Kidney (tissue), 14 donors: Measurements from ENCODE around the gene GSC2. TPM values are rescaled to one million over a fixed set of nuclear protein-coding genes. Genes with fewer than 3 reads are reported as not detected.

Experiments
- DNase-seq, 5 donors: peaks; one replicate each; pipeline ENCODE4 v3.0.0-alpha.2; 2013 to 2020
- FAIRE-seq: peaks from 2 replicates; lab custom pipeline; 2012; peaks lifted over from hg19 to GRCh38; lab: Jason Lieb, UNC
- H3K27ac ChIP-seq, 2 donors: one replicate each; pipeline ENCODE4 v1.7.0; 2013; ENCODE audit warnings: low read depth in 2 of 2, low read length in 2 of 2, inconsistent platforms in 1 of 2
- H3K27me3 ChIP-seq: one replicate; pipeline ENCODE4 v1.7.1; 2013; ENCODE audit warnings: low read length, inconsistent platforms; ENCODE audit not compliant: control insufficient read depth, insufficient read depth
- H3K36me3 ChIP-seq, 3 donors: one replicate each; pipeline versions ENCODE4 v1.7.0 to v1.7.1; 2013; ENCODE audit warnings: low read length in 3 of 3, control low read depth in 1 of 3, inconsistent platforms in 1 of 3; ENCODE audit not compliant: insufficient read depth in 3 of 3, control insufficient read depth in 2 of 3
- H3K4me1 ChIP-seq, 3 donors: one replicate each; pipeline versions ENCODE4 v1.7.0 to v1.7.1; 2013; ENCODE audit warnings: low read length in 3 of 3, inconsistent platforms in 1 of 3, low read depth in 1 of 3; ENCODE audit not compliant: control insufficient read depth in 2 of 3, insufficient read depth in 2 of 3
- H3K4me3 ChIP-seq, 3 donors: one replicate each; pipeline versions ENCODE4 v1.7.0 to v1.8.1; 2013; ENCODE audit warnings: low read length in 3 of 3, control low read depth in 1 of 3, inconsistent platforms in 1 of 3
- H3K9ac ChIP-seq, 3 donors: one replicate each; pipeline versions ENCODE4 v1.7.0 to v1.7.1; 2013; ENCODE audit warnings: low read length in 3 of 3, control low read depth in 1 of 3, inconsistent platforms in 1 of 3
- H3K9me3 ChIP-seq, 3 donors: one replicate each; pipeline versions ENCODE4 v1.7.0 to v1.7.1; 2013; ENCODE audit warnings: low read length in 3 of 3, control low read depth in 1 of 3, inconsistent platforms in 1 of 3; ENCODE audit not compliant: control insufficient read depth in 2 of 3, insufficient read depth in 1 of 3
- intact Hi-C: fragments of 100-400 bp; cut with DNase I; formaldehyde crosslinking; loops from one replicate; pipeline ENCODE4 v1.11.1; 2022
- polyA plus RNA-seq: library from polyadenylated mRNA; stranded (reverse); fragments of 350-450 nt; fragmentation: Illumina TruSeq; extraction: RNeasy Lipid Tissue Mini Kit (QIAGEN cat#74804); gene quantifications from one replicate; pipeline ENCODE4 v1.2.3, GENCODE V29; 2014; ENCODE audit warnings: low read depth, low replicate concordance; ENCODE audit not compliant: insufficient read depth
- total RNA-seq: library from RNA; stranded (reverse); fragmentation: NEBNext Ultra II Directional; extraction: Animal tissue kit (Norgen Biotek cat#: 25700); gene quantifications from one replicate; pipeline ENCODE4 v1.2.1, GENCODE V29; 2021
- TF ChIP-seq, protein P1 (sequence below): IDR thresholded peaks from 3 replicates; pipeline ENCODE4 v1.5.1; 2012; ENCODE audit warnings: mild to moderate bottlenecking, moderate library complexity, borderline replicate concordance; ENCODE audit not compliant: insufficient read depth; ENCODE audit errors: extremely low read depth
- donor health status: control.
- donor health status: control.
- donor health status: control.
- donor health status: control.
- donor health status: control.
- donor health status: DM: yes; HTN: yes; CAD: no.
- donor health status: Normal renal cell carcinoma (clear cell type).

The GSC2 gene
- total and polyA plus RNA-seq, 2 donors from 2014 or later = not detected

DNA sequence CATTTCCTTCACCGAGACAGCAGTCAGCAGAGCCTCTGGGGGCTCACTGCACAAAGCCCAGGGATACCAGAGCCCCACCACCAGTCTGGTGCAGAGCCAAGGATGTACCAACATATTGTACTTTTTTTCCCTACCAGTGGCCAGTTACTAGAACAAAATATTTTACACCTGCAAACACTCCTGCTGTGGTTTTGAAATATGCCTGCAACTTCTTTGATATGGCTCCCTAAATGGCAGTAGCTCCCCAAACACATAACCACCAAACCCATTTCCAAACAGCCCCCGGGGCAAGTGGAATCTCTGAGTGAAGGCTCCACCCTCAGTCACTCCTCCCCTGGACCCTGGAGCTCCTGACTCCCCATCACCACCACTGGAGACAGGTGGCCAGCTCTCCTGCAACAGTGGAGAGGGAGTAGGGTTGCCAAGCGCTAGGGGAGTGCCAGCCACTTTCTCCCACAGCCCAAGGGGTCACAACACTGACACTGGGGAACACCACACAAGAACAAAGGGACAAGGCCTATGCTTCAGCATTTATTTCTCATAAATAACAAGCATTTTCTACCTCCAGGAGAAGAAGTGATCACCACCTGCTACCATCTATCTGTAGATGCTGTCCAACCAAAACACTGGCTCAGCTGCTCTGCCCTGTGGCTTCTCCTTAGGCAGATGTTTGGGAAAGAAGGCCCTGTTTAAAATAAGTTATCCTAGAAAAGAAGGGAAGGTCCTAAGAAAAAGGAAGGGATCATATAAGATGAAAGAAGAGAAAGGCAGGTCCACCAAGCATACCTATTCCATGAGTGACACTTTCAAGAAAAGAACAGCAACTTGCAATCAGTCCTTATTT is 43.0 kb downstream of the GSC2 start:
- no peak overlapping the region for H3K4me3 ChIP-seq
- DNase-seq = no peak
- TF ChIP-seq, protein P1, sequence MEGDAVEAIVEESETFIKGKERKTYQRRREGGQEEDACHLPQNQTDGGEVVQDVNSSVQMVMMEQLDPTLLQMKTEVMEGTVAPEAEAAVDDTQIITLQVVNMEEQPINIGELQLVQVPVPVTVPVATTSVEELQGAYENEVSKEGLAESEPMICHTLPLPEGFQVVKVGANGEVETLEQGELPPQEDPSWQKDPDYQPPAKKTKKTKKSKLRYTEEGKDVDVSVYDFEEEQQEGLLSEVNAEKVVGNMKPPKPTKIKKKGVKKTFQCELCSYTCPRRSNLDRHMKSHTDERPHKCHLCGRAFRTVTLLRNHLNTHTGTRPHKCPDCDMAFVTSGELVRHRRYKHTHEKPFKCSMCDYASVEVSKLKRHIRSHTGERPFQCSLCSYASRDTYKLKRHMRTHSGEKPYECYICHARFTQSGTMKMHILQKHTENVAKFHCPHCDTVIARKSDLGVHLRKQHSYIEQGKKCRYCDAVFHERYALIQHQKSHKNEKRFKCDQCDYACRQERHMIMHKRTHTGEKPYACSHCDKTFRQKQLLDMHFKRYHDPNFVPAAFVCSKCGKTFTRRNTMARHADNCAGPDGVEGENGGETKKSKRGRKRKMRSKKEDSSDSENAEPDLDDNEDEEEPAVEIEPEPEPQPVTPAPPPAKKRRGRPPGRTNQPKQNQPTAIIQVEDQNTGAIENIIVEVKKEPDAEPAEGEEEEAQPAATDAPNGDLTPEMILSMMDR = no peak
- no peaks in the 10 kb centered on the region for H3K27me3 ChIP-seq
- no peak for FAIRE-seq
- intact Hi-C loops = no loop called here
- no peaks in the 10 kb centered on the region for H3K36me3 ChIP-seq
- H3K9ac ChIP-seq = no peak overlapping the region
- no peak overlapping the region for H3K27ac ChIP-seq
- H3K4me1 ChIP-seq = peaks cover 0 to 11% (median 0%) of the 10 kb centered on the region in 3 donors
- no peaks in the 10 kb centered on the region for H3K9me3 ChIP-seq

DNA sequence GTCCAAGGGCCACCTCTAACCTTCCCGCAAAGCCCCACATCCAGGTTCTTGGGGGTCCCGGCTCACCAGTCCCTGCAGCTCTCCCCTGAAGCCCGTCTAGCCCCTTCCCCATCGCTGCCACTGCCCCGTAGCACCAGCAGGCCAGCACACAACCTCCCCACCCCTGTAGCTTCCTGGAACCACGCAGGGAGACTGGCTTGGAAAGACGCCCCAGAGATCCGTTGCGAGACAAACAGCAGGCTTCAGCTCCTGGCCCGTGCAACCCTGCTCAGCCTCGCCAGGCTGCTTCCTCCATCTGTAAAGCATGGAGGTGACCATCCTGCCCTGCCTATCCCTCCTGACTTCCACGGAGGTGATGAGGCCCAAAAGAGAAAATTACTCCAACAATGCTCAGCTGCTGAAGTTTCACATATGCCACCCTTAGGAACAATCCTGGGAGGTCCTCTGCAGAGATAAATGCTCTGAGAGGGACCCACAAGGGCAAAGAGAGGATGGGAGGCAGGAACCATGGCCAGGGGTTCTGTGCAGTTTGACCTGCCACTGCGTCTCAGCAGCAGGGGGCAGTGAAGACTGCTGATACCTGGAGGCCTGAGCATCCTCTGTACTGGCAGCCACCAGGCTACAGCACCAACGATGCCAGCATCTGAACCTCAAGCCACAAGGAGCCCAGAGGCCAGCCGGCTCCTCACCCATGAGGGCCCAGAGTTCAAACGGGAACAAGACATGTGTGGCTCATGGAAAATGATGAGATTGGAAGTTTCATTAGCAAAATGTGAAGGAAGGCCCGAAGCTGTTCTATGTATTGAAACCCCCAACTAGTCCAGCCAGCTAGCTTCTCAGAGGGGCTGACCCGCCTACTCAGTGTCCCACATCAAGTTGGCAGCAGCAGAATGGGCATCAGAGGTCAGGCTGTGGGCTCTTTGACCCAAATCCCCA is 44.0 kb downstream of the GSC2 start:
- Histone ChIP-seq H3K4me3 (no peak overlapping the region), H3K27ac (no peak overlapping the region), H3K4me1 (peaks cover 0 to 8% (median 0%) of the 10 kb centered on the region in 3 donors), H3K9me3 (no peaks in the 10 kb centered on the region), H3K36me3 (no peaks in the 10 kb centered on the region), H3K9ac (no peak overlapping the region), H3K27me3 (no peaks in the 10 kb centered on the region)
- DNase-seq (peak in 1 of 5 donors; percentile 18), FAIRE-seq (no peak)
- intact Hi-C loops = no loop called here
- TF ChIP-seq, protein P1 = no peak

DNA sequence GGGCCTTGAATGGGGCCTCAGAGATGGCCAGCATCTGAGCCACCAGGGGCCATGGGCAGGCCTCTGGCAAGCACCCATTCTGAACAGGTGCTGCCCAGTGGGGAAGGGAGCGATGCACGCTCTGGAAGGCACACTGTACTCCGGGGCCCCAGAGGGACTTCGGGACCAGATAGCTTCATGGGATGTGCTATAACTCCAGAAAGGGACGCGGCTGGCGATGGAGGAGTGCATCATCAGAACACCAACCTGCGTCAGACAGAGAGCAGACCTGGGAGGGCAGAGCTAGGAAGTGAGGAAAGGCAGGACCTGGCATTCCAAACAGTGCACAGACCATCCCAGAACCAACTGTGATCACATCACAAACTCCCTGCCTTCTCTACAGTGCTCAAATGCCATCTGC is 44.6 kb downstream of the GSC2 start:
- Histone ChIP-seq H3K4me3 (no peak overlapping the region), H3K9me3 (no peaks in the 10 kb centered on the region), H3K9ac (no peak overlapping the region), H3K27ac (no peak overlapping the region), H3K4me1 (peaks cover 0 to 8% (median 0%) of the 10 kb centered on the region in 3 donors), H3K36me3 (no peaks in the 10 kb centered on the region), H3K27me3 (no peaks in the 10 kb centered on the region)
- no peak for FAIRE-seq
- TF ChIP-seq, protein P1 = no peak
- intact Hi-C loops = no loop called here
- DNase-seq = peak in 1 of 5 donors; percentile 19
